HG03039 (cell line): ENCODE results near the gene IMPG2.

ENCODE experiments used
- ATAC-seq: cut with Tn5 transposase; IDR thresholded peaks from one replicate; pipeline ENCODE4 v1.9.1; 2021; ENCODE audit warnings: mild to moderate bottlenecking, moderate library complexity; ENCODE audit not compliant: unreplicated experiment

IMPG2 gene

DNA sequence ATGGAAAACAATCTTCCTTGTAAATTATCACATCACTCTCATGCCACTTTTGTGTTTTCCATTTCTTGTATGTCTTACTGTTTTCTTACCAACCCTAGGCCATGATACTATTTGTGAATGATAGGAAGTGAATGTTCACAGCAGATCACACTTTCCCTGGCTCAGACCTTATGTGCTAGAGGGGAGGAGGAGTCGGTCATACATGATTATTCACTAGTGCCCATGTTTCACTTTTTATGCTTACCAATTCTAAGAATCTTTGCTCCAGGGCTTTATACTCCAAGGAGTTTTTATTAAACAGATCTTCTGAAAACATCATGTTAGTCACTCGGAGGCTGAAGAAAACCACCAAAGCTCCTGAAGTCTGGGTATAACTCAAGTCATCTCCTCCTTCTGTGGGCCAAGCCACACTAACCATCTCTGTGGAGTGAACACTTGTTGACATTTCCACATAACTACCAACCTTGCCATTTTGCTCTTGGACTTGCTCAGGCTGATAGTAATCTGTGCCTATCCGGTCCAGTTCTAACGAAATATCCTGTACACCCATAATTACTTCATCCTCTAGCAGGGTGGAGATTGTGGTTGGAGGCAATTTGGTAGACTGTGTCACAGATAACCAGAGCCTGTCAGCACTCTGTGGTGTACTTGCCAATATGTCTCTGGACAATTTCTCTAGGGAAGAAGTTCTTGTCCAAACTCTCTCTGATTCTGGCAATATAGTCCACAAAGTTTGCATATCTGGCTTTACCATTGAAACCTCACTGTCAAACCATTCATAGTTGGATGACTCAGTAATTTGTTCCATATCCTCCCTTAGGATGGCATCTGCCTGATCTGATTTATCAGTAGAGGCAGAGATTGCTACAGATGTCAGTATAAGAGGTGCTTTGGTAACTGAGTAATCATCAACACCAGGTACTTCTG is 76.8 kb downstream of the IMPG2 start:
- ATAC-seq: no peak

DNA sequence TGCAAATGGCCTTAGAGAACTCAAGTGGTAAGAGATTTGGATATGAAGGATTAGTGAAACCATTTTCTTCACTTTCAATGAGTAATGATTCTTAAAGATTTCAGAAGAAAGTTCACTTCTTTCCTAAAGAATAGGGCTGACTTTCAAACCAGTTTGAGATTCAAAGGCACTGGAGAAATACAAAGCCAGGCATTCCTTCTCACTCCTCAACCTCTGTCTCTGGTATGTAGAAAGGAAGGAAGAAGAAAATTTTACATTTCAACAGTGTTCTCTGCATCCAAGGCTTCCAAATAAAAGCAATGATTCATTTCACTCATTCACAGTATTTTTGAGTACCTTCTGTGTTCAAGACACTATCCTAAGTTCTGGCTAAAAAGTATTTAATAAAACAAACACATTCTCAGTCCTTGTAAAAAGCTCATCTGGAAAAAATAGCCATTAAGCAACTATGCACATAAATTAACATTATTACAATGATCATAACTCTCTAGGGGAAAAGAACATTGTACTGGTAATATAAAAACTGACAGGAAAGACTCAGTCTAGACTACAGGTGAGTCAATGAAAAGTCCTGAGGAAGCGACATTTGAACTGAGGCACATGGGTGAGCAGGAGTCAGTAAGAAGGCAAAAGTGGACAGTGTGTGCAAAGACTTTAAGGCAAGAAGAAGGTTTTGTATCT is 79.5 kb downstream of the IMPG2 start:
- ATAC-seq: no peak

DNA sequence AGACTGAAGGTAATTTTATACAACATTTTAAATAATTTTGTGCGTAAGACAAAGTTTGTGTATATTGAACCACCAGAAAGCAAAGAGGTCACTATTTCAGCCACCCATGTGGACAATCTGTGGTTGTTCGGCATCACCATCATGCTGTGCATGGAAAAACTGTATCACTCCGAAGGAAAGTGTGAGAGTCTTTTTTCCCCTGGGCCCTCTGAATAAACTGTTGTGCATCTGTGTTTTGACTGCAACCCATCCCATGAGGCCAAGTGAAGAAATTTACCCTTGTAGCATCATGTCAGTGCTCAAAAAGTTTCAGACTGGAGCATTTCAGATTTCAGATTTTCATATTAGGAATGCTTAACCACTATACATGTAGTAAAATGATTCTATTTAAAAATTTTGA is 85.3 kb downstream of the IMPG2 start:
- no peak for ATAC-seq

DNA sequence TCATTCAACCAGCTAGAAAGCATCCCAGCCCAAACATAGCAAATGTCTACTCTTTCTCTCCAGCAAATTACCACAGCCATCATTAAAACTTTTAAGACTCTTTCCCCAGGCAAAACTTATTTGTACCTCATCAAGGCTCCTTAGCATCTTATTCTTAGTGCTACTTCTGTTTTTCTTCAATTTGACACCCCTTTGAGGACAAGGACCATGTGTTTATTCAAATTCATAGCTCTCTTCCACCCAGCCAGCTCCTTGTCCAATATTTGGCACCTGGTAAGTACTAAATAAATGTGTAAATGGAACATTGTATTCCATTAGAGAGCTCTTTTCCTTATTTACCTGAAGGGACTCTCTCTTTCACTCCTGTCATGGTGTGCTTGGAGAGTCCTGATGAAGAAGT is 89.8 kb downstream of the IMPG2 start:
- ATAC-seq: no peak

DNA sequence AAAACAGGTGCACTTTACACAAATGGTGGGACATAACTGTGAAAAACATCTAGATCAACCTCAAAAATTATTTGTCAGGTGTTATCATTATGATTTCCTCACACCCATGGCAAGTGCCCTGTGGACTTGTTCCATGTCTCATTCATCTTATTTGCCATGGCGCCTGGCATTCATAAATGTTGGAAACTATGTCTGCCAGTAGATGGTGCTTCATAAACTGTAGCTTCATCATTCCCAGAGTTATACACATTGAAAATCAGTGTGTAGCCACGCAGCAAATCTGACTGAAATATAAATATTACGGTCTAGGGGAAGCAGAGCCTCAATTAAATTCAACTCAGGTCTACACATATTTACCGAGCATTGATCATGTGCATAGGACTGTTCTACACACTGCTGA is 90.7 kb downstream of the IMPG2 start:
- ATAC-seq: no peak

DNA sequence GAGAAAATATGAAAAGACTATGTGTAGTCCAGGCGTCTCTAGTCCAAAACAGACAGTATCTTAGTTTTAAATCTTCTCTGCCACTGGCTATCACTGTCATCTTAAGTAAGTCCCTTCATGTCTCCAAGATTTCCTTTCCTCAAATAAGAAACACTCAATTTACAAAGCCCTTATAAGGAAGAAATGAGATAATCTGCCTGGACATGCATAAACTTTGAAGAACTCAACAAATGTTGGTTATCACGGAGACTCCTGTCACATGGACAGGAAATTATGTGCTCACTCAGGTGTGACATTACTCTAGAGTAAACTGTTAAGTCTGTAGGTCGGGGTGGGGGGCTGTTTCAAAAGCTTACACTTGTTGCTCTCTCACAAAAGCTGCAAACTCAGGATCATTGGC is 91.9 kb downstream of the IMPG2 start:
- no peak for ATAC-seq

DNA sequence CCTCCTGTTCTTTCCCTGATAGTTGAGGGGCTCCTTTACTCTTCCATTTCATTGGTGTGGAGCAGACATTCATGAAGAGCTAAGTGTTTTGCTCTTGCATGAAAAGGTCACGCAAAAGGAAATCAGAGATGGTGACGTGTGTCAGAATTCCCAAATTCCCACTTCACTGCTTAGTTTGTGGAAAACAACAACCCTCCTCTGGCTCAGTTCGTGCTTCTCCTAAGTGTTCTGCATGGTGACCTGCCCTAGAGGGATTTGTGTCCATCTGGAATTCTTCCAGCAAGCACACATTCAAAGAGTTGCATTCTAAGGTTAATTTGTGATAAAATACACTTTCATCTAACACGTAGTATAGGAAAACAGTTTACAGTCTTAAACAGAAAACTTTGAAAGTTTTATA is 95.6 kb downstream of the IMPG2 start:
- ATAC-seq: no peak

DNA sequence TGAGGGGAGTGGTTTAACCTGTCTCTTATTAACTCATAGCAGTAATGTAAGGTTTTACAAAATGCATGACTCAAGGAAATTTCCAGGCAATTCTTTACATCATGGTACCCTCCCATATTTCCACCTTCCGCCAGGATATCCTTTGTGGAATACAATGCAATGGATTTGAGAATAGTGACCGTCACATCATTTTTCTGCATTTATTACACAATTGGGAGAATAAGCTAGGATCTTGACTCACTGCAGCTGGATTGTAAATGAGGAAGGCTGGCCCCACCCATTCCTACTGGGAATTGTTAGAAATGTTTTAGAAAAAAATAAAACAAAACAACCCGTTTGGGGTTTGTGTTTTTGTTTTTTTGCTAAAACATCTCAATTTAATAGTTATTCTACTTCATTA is 97.4 kb downstream of the IMPG2 start:
- no peak for ATAC-seq

DNA sequence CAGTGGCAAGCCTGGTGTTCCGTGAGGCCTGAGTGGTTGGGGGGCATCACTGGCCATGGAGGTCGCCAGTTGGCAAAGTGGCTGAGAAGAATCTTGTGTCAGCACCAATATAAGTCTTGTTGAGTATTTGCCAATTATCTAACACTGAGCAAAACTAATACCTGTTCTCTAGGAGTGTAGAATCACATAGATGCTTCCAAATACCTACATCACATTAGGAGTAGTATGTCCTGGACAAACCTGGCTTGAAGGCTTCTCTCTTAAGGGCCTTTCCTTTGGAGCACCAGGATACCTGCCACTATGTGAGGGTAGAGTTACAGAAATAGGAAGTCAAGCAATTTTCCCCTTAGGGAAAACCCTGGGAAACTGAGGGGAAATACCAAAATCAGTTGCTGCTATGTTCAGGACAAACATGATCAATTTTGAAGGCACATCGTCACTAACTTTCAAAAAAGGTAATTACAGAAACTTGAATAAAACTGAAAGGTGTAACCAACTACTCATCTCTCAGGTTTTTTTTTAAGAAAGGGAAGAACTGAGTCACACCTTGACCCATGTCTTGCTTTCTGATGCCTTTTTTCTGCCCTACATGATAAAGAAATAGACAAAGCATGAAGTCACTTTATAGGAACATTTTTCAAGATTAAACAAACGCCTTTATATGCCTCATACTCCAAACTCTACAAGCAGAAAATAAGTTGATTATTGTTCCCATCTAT is 100.4 kb downstream of the IMPG2 start:
- no peak for ATAC-seq

DNA sequence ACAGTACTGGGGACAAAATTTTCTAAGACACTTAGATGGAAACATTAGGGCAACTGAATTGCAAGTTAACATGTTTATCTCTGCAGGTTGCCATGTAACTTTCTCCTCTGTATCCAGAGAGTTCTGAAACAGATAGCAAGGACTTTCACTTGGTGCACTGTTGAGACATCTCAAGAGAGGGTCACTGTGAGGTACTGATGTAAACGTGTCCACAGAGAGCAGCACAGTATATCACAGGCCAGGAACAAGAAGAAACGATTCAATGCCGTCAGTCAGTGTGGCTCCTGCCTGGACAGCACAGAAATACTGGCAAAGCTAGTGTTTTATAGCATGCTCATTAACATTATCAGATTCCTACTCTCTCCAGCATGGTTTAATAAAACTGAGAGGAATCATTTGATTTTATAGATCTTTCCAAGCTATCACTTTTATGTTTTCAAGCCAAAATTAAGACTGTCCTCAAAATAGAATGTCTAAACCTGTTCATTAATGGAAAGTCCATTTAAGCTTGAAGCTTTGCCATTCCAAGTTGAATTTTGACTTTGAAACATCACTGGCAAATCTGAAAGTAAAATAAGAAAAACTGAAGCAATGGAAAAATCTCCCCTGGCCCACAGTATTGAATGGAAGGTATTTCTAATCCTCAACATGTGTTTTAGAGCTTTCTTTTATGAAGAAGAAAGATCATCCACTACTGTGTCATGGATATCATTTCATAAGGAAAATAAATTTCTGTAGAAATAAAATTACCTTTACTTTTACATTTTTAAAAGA is 102.7 kb downstream of the IMPG2 start:
- ATAC-seq: no peak

DNA sequence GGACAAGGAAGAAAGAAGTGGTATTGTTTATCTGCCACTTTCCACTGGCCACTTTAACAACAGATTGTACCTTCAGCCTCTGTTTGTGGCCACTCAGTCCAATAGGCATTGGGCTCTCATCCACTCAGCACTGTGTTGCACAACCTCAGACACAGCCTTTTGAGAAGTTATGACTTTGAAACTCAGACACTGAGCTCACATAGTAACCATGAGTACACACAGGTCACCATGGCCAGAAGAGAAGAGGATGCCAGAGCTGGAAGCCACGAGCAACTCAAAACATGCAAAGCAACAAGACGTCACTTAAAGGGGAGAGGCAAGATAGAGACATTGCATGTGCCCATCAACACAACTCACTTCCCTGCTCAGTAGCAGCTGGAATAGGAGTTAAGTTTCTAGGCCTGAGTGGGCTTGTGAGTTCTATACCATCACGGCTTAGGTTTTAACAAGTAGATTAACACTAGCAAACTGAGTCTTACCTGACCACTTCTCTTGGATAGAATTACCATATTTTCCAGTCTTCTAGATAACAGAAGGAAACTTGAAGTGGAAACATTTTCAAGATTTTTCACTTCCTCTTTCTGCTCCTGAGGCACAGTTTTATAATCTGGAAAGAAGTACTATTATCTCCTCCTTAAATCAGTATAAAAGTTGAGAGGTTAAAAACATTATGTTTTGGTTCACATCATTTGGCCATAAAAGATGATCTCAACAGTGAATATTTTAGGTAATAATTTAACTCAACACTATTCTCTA is 103.5 kb downstream of the IMPG2 start:
- no peak for ATAC-seq

DNA sequence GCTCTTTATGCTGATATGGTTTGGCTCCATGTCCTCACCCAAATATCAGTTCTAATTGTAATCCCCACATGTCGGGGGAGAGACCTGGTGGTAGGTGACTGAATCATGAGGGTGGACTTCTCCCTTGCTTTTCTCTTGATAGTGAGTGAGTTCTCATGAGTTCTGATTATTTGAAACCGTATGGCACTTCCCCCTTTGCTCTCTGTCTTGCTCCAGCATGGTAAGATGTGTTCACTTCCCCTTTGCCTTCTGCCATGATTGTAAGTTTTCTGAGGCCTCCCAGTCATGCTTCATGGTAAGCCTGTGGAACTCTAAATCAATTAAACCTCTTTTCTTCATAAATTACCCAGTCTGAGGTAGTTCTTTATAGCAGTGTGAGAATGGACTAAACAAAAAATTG is 107.6 kb downstream of the IMPG2 start:
- no peak for ATAC-seq

DNA sequence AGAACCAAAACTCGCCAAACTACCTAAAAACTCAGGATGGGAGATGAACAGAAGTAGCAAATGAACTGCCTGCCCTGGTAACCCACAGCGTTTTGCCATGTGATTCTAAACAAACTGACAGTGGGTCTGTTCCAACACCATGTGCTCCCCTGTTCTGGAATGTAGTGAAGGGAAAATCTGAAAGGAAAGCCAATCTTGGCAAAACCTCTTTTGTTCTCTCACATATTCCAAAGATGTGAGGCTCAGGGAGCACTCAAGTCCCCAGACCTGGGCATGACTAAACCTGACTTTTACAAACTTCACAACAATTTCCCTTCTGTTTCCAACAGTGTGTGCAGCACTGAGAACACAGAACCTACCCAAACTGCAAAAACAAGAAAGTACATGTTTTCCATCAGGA is 116.1 kb downstream of the IMPG2 start:
- ATAC-seq: no peak

DNA sequence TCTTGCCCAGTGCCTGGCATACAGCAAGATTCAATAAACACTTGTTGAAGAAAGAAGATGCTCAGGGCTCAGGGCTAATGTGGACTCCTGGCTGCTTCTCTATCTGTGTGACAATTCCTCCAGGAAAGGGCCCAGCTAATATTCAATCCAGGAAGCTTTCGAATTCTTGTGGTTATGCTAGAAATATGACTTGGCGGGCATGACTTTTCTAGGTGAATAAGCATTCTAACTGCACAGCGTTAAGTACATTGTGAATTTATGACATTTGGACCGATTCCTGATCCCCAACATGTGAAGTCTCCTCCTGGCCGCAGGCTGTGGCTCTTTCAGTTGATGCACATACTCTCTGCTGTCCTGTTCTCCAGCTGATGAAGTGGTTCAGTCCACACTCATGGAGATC is 117.0 kb downstream of the IMPG2 start:
- ATAC-seq: no peak

DNA sequence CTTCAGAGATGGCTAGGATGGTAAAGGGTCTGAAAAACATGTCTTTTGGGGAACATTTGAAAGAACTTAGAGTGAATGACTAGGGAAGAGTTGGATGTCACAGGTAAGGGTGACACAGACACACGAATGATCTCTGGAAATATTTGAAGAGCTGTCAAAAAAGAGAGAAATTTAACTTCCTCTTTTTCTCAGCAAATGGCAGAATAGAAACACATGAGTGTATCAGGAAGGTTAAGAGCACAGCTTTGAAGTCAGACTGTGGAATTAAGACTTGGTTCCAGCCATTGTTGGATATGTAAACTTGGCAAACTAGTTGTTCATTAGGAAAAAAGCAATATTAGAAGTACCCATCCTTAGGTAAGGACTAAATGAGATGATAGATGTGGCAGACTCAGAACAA is 117.7 kb downstream of the IMPG2 start:
- no peak for ATAC-seq

DNA sequence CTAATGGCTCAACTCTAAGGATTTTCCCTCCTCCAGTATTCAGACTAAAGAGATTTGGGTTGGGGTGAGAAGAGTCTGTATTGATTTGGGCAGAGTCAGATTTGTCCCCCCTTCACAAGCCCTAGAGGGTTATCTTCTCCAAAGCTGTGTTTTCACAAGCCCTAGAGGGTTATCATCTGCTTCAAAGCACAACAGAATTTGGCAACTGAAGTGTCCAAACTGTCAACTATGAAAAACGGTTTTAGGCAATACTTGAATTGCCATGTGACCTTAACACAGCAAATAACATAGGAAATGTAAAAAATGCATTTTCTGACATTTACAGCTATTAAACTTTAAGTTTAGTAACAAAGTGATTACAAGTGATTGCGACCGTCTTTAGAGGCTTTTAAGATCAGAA is 119.9 kb downstream of the IMPG2 start:
- ATAC-seq: no peak

DNA sequence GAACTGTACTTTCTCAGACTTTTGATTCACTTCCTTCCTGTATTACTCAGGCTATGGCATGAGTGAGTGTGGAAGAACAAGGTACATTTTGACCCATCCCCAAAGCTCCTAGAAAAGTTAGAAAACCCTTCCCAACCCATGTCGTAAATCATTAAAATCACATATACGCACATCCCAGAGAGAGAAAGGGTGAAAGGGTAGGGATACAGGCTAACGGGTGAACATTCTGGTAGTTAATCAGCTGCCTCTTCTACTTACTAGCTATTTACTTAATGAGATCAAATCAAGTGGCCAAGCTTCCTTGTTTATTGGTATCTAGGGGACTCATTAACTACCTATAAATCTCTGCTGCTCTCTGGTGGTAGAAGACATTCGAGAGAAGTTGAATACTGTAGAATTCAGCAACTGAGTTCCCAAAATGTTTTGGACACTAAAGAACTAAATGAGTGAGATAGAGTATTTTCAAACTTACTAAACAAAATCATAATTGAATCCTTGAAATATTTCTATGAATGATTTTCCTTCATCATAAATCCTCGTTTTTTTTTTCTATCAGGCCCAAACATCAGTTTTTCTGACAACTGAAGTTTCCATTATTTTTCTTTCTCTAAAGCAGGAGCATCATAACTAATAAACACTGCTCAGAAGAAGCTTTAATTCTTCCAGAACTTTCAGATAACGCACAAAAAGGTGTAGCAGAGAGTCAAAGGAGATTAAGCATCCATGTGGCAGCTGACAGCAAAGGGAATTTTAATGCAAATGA is 124.2 kb downstream of the IMPG2 start:
- ATAC-seq: no peak

DNA sequence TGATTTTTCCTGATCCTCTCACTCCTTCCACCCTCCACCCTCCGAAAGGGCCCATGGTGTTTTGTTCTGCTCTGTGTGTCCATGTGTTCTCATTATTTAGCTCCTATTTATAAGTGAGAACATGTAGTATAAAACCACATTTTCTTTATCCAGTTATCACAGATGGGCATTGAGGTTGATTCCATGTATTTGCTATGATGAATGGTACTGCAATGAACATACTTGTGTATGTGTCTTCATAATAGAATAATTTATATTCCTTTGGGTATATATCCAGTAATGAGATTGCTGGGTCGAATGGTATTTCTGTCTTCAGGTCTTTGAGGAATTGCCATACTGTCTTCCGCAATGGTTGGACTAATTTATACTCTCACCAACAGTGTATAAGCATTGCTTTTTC is 126.0 kb downstream of the IMPG2 start:
- ATAC-seq: no peak

DNA sequence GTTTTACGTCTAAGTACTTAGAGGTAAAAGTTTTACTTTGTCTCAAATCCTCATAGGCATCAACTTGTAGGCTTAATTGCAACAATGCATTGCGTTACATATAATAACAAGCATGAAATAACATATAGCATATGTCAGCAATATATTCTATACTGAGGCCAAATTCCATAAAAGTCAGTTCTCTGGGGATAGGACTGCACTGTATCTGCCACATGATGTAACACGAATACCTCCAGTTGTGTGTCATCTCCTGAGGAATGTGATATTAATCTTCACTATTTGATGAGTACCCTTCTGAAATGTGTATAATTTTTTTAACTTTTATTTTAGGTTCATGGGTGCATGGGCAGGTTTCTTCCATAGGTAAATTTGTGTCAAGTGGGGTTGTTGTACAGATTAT is 126.4 kb downstream of the IMPG2 start:
- ATAC-seq: no peak

DNA sequence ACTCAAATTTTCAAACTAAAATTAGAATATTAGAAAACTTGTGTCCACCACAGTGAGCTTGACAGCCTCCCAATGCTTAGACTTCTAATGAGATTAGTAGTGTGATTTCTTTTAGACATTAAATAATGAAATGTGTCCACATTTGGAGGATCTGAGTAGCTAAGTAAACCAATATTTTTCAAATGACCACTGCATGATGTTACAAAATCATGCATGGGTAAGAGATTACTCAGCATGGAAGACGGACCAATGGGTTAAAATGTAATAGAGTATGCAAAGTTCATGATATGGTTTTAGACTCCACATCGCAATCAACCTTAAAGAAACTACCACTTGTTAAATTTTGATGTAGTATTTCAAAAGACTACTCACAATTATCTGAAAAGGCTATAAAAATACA is 130.6 kb downstream of the IMPG2 start:
- ATAC-seq: no peak
